Brain microvascular endothelial cell (primary cell): ENCODE data around the gene CLDN22.
"Not testable (repeated sequence)": the region's sequence is repeated elsewhere in the genome, so short reads cannot be mapped to it uniquely, and the experiment has no call there.

Experiments
- DNase-seq: peaks from one replicate; pipeline ENCODE4 v3.0.0-alpha.2; 2020
- H3K27ac ChIP-seq: fragments of 250-450 bp; sonication (Bioruptor Pico); 2 replicates; pipeline ENCODE4 v1.5.1; 2020; ENCODE audit warnings: mild to moderate bottlenecking, moderate library complexity
- H3K27me3 ChIP-seq: fragments of 250-450 bp; sonication (Bioruptor Pico); replicated peaks from 2 replicates; pipeline ENCODE4 v1.5.1; 2020; ENCODE audit warnings: mild to moderate bottlenecking
- H3K36me3 ChIP-seq: fragments of 250-450 bp; sonication (Bioruptor Pico); replicated peaks from 2 replicates; pipeline ENCODE4 v1.5.1; 2020; ENCODE audit warnings: mild to moderate bottlenecking
- H3K4me3 ChIP-seq: 2 replicates; pipeline ENCODE4 v1.5.1; 2011; ENCODE audit warnings: low read depth, mild to moderate bottlenecking, control low read depth, low read length, moderate library complexity
- CTCF ChIP-seq: IDR thresholded peaks from 2 replicates; pipeline ENCODE4 v1.5.1; 2011; ENCODE audit warnings: low read depth, mild to moderate bottlenecking, moderate library complexity, low read length, control low read depth, inconsistent platforms; ENCODE audit errors: missing control alignments
- in situ Hi-C: cut with HindIII; loops from 2 replicates; pipeline ENCODE4 v1.10.0; 2017; ENCODE audit warnings: low sequenced_read_pairs, low pct_ligation_motif_present

The CLDN22 gene

GRCh38 chr4:183329954-183330742 lies 10.1 kb upstream of the CLDN22 start:
- in situ Hi-C loops, result no loop called here
- no peaks in the 10 kb centered on the region for H3K36me3 ChIP-seq
- H3K27ac ChIP-seq, result no peak overlapping the region
- DNase-seq, result no peak
- no peak overlapping the region for H3K4me3 ChIP-seq
- no peak for TF ChIP-seq CTCF
- H3K27me3 ChIP-seq, result no peaks in the 10 kb centered on the region

GRCh38 chr4:183329244-183329643 lies 9.2 kb upstream of the CLDN22 start:
- TF ChIP-seq CTCF, result no peak
- Histone ChIP-seq H3K4me3 (no peak overlapping the region), H3K27me3 (no peaks in the 10 kb centered on the region), H3K36me3 (no peaks in the 10 kb centered on the region), H3K27ac (no peak overlapping the region)
- in situ Hi-C loops, result no loop called here
- DNase-seq, result no peak

DNA sequence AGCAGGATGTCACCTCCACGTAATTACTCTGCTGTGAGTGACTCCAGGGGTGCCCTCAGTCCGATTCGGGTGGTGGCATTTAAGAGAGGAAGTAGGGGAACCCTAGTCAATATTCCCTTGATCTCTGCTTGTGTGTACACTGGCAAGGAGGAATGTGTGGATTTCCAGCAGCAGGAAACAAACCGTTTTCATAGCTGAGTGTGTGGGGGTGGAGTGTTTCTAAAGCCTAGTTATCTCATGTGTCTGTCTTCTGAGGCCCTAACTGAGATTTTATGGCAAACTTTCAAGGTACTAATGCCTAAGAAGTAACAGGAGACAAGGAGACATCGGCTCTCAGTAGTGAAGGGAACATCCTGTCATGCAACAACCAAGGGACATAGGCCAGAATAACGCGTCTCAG lies 8.8 kb upstream of the CLDN22 start:
- H3K4me3 ChIP-seq, result no peak overlapping the region
- no peaks in the 10 kb centered on the region for H3K36me3 ChIP-seq
- in situ Hi-C loops, result no loop called here
- DNase-seq, result peak; percentile 56
- H3K27me3 ChIP-seq, result no peaks in the 10 kb centered on the region
- no peak for TF ChIP-seq CTCF
- no peak overlapping the region for H3K27ac ChIP-seq

DNA sequence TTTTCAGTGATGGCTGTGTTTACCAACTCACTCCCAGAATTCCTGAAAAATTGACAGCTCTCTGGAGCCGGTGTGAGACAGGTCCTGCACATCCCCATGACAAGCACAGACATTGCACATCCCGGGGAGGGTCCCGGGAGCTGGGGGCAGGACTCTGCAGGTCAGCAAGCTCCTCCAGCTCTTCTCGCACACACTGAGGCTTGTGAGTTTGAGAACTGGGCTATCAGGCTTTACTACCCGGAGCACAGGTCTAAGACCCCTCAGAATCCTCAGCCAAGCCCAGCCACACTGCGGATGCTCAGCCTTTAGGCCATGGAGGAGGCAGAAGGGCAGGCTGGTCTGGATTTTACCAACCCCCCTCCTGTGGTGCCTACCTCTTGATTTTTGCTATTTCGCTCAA lies 7.8 kb upstream of the CLDN22 start:
- Histone ChIP-seq H3K36me3 (no peaks in the 10 kb centered on the region), H3K27me3 (no peaks in the 10 kb centered on the region), H3K27ac (no peak overlapping the region), H3K4me3 (no peak overlapping the region)
- DNase-seq, result no peak
- in situ Hi-C loops, result no loop called here
- TF ChIP-seq CTCF, result no peak

- peak; percentile 40 for DNase-seq
- H3K27ac ChIP-seq, result no peak overlapping the region
- no peaks in the 10 kb centered on the region for H3K27me3 ChIP-seq
- in situ Hi-C loops, result no loop called here
- no peak for TF ChIP-seq CTCF
- H3K36me3 ChIP-seq, result no peaks in the 10 kb centered on the region
- no peak overlapping the region for H3K4me3 ChIP-seq
Measured at GRCh38 chr4:183326853-183327252, 6.8 kb upstream of the CLDN22 start.

- H3K4me3 ChIP-seq, in situ Hi-C loops, H3K27me3 ChIP-seq, H3K27ac ChIP-seq, H3K36me3 ChIP-seq, DNase-seq: not testable (repeated sequence)
Measured at GRCh38 chr4:183326387-183326786, 6.3 kb upstream of the CLDN22 start.
